Globus pallidus (tissue), 1 donor: ENCODE data around the gene KCNIP1.
A peak's percentile ranks its signal among the peaks of the same experiment; 100 is the strongest.

Experiments
- DNase-seq: peaks from one replicate; pipeline ENCODE4 v3.0.0-alpha.2; 2015; ENCODE audit warnings: low spot score

Gene KCNIP1

DNA sequence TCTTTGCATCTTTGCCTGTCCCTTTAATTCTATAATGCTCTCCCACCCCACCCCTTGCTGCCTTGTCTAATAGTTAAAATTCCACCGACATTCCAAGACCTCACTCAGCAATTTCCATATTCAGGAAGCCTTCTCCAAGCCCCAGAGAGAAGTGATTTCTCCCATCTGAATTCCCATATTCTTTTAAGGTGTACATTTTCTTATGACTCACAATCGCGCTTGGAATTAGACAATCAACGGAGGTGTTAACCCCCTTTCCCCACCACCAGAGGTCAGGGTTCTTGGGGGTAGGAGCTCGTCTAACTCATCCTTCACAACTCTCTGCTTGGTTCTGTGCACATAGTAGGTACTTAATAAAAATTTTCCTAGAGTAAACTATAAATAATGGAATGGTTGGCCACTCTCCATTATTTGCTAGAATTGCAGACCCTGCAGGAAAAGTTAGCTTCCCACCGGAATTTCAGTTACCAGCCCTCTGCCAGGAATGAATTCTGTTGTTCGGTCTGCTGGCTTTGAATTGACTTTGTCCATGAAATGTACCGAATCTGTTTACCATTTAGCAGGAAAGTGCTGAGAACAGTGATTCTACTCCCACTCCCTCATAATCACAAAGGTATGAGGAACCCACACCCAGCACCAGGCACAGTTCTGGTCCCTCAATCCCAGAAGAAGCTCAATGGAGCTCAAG, 5.0 kb downstream of the KCNIP1 start:
- no peak for DNase-seq

DNA sequence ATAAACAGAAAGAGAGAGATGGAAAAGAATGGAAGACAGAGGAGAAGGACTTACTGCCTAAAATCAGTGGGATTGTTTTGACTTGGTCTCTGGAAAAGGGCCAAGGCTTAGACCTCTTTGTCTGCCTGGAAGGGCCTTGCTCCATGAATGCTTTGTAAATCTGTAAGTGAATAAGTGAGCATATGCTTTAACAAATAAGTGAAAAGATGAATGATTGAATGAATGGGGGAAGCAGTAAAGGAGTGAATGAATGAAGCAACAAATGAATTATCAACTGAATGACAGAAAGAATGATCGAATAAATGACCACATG, 5.5 kb downstream of the KCNIP1 start:
- DNase-seq = no peak

DNA sequence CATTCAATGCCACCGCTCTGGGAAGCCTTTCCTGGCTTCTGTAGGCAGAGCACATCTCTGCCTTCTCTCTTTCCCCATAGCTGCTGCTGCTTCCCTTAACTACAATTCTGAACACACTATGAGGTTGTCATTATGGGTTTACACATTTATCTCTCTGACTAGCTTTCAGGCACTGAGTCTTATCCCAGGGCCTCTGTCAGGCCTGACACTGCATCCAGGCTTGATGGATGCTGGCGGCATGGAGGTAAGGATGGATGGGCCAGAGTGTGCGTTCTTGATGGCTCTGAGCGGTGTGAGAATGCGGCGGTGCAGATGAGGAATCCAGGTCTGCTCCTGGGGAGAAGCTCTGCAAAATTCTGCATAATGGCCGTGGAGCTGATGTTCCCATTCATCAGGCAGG, 6.3 kb downstream of the KCNIP1 start:
- DNase-seq = no peak

DNA sequence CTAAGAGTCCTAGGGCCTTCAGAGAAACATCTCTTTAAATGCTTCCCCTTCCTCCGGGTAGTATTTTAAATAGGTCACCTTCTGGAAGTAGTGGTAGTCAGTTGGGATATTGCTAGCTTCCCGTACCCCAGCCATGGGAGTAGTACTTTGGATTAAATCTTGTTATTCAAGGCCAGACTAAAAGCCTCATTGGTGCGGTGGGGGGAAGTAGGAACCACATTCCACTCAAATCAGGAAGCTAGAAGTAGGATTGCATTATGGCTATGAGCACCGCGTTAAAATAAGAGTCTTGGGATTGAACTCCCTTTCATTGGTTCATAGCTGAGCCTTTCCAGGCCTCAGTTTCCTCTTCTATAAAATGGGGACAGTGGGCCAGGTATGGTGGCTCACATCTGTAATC, 6.7 kb downstream of the KCNIP1 start:
- no peak for DNase-seq

DNA sequence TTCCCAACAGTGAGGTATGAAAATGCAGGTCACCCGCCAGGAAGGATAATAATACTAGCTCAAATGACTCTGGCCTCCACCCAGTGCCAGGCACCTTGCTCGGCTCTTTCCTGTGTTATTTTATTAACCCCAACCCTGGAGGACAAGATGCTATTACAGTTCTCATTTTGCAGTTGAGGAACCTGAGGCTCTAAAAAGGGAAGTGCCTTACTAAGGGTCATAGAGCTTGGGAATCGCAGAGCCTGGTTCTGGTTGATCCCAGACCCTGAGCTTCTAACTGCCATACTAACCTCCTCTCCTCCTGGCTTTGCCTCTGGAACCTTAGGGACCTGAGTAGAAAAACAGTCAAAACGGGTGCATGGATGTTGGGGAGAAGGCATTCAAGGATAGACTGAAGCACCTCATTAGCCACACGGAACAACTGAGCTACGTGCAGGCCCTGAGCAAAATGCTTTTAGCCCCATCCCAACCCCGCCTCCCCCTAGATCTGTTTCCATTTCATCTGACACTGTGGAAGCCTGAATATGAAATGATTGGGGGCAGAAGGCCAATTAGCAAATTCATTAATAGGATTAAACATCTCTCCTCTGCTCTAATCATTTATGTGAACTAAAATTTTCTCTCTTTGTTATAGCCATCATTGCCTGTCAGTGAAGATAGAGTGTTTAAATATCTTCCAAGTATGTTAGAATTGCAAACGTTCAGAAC, 7.9 kb downstream of the KCNIP1 start:
- DNase-seq = no peak

DNA sequence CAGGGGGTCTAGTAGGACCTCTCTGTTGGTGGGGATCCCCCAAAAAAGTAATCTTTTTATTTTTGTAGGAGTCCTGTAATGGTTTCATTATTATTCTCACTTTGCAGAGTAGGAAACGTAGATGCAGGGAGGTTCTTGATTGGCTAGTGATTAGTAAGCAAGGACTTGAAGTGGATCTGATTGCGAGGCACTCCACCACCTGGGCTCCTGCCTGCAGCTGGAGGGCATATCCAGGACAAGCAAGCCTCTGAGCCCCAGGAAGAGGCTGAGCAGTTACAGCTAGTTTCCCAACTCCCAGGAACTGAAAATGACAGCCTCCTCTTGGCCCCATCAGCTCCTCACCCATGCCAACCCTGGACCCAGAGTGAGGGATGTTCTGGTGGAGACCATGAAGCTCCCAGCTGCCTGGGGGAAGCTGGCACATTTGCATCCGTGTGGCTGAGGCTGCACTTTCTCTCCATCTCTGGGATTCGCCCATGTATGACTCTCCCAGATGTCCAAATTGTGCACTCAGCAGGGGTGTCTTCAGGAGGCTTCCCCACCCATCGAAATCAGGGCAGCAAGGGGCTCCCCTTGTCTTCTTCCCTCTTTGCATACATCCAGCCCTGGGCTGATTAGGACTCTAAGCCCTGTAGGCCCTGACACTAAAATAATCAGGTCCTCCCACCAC, 10.2 kb downstream of the KCNIP1 start:
- DNase-seq = no peak

DNA sequence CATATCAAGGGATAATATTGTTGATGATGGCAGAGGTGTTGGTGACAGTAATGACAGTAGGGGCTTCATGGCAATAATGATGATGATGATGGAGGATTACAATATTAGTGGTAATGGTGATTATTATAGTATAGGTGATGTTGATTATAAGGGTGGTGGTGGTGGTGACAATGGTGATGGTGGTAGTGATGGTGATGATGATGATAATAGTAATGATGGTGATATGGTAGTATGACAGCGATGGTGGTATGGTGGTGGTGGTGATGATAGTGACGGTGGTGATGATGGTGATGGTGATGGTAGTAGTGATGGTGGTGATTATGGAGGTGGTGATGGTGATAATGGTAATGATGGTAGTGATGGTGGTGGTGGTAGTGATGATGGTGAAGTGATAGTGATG, 13.6 kb downstream of the KCNIP1 start:
- DNase-seq = no peak

DNA sequence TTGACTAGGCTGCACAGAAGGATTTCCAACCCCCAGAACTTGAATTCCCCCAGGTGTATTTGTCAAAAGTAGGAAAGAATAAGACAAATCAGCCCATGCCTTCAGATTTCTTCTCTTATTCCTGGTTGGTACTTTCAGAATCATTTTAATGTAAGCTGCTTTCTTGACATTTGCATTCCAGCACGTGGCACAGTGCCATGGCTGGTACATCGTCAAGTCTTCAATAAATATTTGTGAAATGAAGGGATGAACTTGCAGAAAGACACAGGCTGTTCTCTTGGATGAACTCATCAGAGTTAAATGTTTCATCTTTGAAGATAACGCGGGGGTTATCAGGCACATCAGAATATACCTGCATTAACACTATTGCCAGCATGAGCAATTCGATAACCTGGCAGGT, 14.5 kb downstream of the KCNIP1 start:
- DNase-seq = no peak

DNA sequence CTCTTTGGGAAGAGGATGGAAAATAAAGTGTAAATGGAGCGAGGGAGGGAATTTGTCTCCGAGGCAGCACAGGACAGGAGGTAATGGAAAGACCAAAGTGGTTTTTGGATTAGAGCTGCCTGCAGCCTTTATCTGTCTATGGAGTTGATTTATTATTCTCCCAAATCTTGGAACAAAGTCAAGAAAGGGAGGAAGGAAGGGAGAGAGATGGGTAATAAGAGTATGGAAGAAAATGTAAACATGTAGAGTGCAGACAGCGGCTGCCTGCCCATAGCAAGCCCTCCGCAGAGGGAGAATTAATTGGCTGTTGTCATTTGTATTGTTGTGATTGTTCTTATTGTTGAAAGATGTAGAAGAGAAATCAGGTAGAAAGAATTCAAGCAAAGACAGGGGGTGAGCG, 15.7 kb downstream of the KCNIP1 start:
- no peak for DNase-seq

DNA sequence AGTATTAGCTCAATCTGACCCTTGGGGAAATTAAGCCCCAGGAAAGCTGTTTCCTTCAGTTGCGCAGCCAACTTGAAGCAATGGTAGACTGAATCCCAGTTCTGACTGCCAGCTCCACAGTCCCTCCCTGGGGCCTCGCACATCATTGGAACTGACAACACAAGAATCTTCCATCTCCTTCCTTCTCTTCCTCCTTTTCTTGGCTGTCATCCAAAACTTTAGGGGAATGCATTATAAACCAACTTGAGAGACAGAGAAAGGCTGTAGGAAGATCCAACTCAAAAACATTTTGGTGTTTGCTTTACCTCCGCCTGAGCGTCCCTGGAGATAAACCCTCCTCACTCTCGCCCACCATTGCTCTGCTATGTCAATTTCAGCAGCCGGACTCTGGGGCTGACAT, 16.6 kb downstream of the KCNIP1 start:
- no peak for DNase-seq

DNA sequence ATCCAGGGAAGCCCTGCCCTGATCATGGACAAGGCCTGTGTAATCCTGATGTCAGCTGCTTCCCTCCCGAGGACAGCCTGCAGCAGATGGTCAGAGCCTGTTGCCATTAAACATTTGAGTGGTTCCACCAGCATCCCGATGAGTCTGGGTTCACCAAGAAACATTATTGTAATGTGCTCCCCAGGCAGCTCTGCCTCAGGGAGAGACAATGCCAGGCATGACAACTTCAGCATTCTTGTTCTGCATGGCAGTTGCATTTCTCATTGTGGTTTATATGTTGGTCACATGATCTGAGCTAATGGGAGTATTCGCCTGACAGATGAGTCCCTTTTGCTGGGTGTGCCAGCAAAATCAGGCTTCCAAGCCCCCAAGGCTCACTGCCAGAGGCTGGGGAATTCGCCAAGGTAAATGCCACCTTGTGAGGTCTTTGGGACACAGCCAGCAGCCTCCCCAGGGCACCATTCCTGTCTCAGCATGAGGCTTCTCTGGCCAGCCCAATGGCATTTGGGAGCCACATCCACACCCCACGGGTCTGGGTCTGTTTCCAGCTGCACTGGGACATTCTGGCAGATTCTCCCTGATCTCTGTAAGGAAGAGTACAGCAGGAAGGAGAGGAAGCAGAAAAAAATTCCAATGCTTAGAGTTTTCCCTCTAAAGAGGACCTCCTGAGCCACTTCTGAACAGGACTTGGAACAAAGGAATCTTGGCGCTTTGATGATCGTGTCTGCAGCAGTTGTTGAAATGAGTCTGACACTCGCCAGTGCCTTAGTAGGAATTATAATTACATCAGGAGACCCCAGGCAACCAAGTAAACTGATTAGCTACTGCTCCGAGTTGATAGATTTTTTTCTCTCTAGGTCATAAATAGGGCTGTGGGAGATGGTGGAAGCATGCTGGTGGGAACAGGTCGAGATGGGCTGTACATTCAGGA, 18.7 kb downstream of the KCNIP1 start:
- DNase-seq = no peak

DNA sequence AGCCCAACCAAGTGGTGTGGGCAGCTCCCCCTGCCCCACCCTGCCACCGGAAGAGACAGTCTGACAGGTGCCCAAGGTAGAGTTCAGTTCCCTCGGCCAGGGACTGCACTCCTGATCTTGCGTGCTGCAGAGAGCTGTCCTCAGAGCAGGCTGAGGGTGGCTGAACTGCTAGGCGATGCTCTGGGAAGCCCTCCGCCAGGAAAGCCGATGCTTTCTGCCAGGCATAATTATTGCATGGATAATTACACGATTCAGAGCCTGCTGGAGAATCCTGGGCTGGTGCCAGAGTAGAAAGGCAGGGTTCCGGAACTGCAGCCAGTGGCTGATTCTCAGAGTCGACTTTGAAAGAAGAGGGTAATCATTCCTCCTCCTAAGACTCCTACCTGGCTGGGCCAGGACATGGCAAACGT, 19.3 kb downstream of the KCNIP1 start:
- peak; percentile 66 for DNase-seq

DNA sequence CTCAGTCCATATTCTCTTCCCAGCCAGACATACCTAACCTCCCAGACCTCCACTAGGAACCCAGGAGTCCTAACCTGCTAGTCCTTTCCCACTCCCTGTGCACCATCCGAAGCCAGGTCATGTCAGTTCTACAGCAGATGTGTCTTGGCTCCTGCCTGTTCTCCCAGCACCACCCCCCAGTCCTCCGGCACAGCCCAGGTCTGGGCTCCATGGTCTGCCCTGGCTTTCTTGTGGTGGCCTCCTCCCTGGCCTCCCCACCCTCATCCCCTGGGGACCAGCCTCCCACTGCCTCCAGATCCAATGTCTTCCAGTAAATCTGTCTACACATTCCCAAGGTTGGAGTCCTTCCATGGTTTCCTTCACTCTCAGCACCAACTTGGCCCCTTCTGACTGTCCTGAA, 20.0 kb downstream of the KCNIP1 start:
- no peak for DNase-seq

DNA sequence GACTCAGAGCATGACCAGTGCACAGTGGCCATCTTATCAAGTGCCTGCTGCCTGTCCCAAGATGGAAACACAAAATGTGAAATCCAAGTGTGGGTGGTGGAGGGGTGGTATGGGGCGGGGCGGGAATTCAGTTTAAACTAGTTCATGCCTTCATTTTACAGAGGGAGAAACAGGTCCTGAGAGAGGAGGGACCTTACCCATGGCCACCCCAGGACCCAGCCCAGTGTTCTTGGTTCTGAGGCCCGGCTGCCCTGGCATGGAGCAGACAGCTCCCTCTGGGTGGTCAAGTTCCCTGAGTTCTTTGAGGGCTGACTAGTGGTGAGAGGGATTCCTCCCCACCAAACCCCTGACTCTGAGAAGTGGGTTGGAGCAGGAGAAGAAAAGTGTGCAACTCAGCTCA, 20.8 kb downstream of the KCNIP1 start:
- DNase-seq = no peak

DNA sequence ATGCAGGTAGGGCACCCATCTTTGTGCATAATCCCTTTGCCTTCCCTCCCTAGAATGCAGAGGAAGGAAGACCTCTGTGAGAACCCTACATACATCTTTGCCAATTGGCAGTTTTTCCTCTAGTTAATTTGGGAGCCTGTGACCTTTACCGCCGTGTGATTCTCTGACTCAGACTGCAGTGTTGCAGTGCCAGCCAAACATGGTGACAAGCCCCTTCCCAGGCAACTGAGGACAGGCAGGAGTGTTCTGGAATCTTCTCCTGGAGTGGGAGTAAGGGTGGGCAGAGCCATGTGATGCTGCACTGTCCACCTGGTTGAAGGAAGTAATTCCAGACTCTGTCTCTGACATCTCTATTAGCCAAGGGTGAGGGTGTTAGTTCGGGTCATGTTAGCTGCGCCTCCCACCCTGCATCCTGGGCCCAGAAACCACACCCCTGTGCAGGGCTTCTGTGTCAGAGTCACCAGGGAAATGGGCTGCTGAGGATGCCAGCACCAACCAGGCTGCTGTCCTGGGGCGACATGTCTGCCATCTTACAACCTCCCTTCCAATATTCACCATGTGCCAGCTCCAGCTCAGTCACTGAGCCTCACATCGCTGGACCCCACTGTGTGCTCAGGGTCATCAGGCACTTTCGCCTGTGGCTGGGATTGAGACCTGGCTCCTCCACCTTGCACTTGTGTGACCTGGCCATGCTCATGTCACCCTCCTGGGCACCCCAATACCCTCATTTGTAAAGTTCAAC, 21.8 kb downstream of the KCNIP1 start:
- no peak for DNase-seq

DNA sequence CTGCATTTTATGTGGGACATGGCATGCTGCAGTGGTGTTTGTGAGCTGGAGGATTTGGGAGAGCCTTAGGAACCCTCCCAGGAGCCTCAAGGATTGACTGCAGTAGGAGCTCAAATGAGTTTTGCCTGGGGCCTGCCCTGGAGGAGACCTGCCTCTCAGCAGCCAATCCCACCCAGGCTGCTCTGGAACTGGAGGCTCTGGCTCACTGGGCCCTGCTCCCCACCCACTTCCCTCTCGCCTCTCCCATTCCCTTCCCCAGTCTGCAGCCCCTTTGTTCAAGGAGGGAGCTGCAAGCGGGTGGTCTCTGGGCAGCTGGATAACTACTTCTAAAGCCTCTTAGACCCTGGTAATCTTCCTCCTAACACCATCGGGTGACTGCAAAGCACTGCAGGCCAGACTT, 24.2 kb downstream of the KCNIP1 start:
- no peak for DNase-seq

DNA sequence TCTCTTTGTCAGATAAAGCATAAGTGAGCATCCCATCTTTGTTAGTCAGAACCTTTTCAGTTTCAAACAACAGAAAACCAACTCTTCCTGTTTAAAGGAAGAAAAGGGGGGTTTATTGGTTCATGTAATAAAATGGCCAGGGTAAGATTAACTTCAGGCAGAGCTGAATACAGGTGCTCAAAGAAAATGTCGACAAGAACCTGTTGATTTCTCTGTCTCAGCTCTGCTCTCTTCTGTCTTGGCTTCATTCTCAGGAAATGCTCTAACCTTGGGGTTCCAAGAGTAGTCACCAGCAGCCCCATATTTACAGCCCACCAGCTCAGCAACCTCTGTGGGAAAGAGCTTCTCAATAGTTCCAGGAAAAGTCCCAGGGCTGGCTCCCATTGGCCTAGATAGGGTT, 25.2 kb downstream of the KCNIP1 start:
- no peak for DNase-seq

DNA sequence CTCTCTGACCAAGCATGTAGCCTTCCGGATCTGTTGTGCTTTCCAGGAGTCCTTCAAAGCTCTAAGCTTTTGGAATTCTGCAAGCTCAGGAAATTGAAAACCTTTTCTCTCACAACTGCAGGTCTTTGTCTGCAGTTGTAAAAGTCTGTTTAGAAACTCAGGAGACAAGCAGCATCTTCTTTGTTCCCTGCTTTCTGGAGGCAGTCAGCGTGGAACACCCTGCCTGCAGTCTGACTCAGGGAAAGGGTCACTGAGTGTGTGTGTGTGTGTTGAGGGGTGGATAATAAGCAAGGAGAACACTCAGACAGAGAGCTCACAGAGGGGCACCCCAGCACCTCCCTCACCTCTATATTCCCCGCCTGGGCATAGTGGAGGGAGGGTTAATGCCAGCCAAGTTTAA, 29.1 kb downstream of the KCNIP1 start:
- no peak for DNase-seq

DNA sequence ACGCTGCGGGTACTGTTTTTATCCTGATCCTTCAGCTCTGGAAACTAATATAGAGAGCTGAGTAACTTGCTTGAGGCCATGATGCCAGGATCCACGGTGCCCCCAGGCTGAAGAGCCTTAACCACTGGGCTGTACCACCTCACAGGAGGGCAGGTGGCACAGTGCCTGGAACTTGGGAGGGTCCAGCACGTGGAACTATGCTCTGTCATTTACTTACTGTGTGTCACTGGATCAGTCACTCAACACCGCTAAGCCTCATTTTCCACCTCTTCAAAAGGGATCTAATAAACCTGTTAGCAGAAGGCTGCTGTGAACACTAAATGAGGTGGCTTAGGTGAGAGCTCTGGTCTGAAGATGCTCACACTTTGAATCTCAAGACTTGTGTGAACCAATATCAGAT, 29.6 kb downstream of the KCNIP1 start:
- no peak for DNase-seq

DNA sequence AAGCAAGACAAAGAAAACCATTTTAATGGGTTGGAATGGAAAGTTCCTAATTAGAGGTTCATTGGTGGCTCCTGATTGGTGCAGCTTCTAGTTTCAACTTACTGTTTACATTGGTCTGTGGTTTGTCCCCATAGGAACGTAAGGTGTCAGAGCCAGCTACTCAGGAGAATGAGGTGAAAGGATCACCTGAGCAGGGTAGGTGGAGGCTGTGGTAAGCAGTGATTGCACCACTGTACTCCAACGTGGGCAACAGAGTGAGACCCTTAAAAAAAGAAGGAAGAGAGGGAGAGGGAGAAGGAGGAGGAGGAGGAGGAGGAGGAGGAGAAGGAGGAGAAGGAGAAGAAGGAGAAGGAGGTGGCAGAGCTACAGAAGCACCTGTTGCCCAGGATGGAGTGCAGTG, 30.4 kb downstream of the KCNIP1 start:
- DNase-seq = no peak

DNA sequence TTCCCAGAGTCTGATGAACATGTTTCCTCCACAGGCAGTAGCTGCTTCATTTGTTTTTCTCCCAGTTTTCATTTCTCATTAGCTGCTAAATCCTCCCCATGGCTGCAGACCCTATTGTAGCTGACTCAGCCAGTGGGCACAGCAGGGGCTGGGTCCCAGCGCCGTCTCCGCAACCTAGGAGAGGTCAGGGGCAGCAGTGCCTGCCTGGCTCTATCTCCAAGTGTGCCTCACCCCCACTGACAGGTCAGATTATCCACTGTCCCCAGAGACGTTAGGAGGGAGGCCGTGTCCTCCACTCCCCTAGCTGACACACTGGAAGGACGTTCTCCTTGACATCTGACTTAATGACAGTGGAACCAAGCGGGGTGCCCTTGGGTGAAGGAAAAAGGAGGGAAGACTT, 31.1 kb downstream of the KCNIP1 start:
- DNase-seq = no peak

DNA sequence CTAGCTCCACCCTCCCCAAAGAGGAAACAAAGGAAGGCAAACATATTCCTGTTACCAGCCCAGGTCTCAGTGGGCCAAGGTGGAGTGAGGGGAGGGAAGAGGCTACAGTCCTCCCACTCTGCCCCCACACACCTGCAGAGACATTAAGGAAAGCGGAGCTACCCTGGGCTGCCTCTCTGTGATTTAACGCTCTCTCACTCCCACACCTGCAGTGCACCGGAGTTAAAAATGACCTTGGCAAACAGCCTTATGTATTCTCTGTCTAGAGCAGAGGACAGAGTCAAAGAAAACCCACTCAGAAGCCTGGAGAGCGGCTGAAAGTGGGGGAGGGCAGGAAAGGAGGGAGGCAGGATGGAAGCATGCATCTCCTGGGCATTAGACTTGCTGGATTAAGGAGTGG, 32.7 kb downstream of the KCNIP1 start:
- DNase-seq = no peak
